GM12874 (cell line): ENCODE data around the gene TPK1.

Source experiments
- TF ChIP-seq, protein P1 (sequence below): IDR thresholded peaks from 2 replicates; pipeline ENCODE4 v1.5.1; 2011; ENCODE audit warnings: low read depth, mild to moderate bottlenecking, control low read depth, low read length, moderate library complexity; ENCODE audit not compliant: insufficient read depth

The TPK1 gene

DNA sequence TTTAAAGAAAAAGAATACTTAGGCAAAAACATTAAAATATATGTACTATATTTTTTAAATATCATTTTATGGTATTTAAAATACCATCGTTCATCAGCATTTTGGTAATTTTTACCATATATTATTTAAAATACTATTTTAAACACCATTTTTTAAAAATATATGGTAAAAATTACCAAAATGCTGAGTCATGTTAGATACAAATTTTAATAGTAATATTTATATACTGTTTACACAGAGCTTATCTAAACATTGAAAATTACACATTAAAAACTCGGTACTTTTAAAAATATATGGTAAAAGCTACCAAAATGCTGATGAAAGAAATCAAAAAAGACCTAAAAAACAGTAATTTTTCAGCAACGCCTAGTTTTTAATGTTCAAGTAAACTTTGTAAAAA, 105.6 kb downstream of the TPK1 start:
- TF ChIP-seq, protein P1, sequence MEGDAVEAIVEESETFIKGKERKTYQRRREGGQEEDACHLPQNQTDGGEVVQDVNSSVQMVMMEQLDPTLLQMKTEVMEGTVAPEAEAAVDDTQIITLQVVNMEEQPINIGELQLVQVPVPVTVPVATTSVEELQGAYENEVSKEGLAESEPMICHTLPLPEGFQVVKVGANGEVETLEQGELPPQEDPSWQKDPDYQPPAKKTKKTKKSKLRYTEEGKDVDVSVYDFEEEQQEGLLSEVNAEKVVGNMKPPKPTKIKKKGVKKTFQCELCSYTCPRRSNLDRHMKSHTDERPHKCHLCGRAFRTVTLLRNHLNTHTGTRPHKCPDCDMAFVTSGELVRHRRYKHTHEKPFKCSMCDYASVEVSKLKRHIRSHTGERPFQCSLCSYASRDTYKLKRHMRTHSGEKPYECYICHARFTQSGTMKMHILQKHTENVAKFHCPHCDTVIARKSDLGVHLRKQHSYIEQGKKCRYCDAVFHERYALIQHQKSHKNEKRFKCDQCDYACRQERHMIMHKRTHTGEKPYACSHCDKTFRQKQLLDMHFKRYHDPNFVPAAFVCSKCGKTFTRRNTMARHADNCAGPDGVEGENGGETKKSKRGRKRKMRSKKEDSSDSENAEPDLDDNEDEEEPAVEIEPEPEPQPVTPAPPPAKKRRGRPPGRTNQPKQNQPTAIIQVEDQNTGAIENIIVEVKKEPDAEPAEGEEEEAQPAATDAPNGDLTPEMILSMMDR = no peak

DNA sequence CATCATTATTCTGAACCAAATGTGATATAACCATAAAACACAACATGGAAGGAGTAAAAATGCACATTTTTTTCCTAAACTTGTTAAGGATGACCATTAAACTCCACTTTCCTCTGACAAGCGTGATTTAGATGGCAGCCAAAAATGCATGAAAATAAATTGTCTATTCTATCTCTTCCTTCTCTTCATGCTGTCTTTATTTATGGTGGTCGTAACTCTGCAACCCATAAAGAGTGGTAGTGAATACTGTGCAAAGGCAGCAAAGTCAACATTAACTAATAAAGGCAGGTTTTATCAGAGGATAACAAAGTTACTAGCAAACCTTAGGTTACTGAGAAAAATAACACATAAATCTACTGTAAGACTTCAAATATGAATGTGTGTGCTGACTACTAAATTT, 106.6 kb downstream of the TPK1 start:
- TF ChIP-seq, protein P1 = no peak

DNA sequence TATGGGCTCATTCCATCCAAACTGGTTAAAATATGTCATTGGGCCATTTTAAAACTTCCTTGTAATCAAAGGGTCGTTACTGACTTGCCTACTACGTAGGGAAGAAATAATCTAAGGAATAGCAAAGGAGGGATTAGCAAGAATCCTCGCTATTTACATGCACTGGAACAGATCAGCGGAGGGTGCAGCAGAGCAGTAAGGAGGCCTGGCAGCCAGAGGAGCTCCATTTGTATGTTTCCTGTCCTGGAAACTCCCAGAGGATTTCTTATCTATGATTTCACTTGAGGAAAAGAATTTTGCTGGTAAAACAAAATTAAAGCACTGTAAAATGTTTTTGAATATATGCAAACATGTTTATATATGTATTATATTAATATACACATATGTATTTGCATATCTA, 107.3 kb downstream of the TPK1 start:
- TF ChIP-seq, protein P1 = no peak

DNA sequence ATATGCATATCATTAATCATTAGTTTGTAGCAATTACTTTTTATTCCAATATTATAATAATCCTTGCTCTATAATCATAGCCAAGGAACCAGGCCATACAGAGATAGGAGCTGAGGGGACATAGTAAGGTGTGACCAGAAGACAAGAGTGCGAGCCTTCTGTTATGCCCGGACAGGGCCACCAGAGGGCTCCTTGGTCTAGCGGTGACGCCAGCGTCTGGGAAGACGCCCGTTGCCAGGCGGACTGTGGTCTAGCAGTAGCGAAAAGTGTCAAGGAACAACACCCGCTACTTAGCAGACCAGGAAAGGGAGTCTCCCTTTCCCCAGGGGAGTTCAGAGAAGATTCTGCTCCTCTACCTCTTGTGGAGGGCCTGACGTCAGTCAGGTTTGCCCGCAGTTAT, 109.0 kb downstream of the TPK1 start:
- TF ChIP-seq, protein P1 = 0 out of 2 replicates have a peak, but pooled peaks have one; percentile 20

DNA sequence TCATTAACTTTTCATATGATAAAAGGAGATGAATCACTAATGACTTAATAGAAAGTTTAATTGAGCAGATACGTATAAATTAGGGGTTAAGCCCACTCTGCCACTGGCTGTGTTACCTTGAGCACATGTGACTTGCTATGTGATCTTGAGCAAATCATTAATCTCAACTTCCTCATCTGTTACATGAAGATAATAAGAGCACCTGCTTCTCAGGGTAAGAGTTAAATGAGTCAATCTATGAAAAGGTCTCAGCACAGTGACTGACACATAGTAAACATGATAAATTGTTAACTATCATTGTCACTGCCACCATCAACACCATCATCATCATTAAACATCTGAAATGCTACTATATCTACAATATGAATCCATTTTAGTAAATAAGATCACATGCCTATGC, 110.8 kb downstream of the TPK1 start:
- TF ChIP-seq, protein P1 = no peak

DNA sequence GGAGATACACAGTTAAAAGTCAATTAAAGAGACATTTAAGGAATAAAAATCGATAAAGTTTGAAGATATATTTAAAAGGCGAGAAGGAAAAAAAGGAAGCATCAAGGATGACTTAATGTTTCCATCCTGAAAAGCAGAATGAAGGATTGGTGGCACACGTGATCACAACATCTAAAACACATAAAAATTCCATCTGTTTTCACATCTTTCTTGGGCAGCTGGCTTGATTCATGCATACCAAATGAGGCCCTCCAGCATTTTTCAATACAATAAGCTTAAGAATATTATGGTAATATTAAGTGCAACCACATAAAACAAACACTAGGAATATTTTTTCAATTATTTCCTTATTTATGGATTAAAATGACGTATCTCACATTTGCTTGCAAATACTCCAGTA, 112.6 kb downstream of the TPK1 start:
- TF ChIP-seq, protein P1 = no peak

DNA sequence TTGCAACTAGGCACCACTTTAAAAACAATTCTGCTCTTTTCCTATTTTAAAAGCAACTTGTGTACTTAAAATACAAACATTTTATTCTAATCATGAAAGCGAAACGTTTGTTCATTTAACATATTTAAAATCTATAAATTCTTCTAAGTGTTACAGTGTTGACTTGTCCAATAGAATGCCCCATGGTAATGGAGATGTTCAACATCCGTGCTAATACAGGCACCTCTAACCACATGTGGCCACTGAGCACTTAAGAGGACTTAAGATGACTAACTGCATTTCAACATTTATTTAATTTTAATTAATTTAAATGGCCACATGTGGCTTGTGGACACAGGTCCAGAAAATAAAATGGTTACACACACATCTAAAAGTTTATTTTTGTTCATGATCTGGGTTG, 115.1 kb downstream of the TPK1 start:
- TF ChIP-seq, protein P1 = no peak

DNA sequence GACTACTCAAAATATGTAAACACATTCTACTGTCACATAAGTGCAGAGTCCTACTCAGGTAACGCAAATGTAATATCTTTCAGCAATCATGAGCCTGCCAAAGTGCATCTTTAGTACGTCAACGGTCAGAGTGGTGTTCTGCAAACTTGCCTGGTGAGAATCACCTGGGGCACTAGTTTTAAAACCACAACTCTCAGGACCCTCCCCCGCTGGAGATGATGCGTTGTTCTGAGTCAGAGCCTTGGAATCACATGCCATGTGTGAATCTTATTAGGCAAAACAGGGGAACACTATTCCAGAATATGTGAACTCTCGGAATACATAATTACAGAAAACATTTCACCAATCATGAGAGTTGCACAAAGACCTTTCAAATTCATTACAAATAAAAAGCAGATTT, 115.7 kb downstream of the TPK1 start:
- TF ChIP-seq, protein P1 = no peak
